Fibroblast of peridontal ligament (primary cell): ENCODE measurements around the gene EPB41L3.

Experiments
- DNase-seq: peaks from one replicate; pipeline ENCODE4 v3.0.0-alpha.2; 2010; ENCODE audit errors: extremely low read depth

Gene EPB41L3

GRCh38 chr18:5414546-5414945 is 129.3 kb downstream of the EPB41L3 start:
- DNase-seq: no peak

DNA sequence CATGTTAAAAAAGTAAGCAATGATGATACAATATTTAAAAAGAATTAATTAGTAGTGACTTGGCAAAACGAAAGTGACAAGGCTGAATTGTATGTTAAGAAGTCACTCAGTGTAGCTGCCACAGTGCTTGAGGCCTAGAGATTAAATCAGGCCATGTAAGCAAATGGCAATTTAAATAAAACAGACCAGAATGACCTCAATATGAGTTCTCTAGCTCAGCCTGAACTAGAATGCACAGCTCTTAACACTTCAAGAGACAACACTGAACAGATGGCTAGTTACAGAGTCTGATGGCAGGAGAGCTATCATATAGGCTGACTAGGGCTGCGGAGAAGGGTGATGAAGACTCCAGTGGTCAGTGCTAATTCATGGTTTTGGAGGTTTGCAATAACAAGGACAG is 130.3 kb downstream of the EPB41L3 start:
- no peak for DNase-seq

- DNase-seq: no peak
Observed at GRCh38 chr18:5410582-5410981, 133.2 kb downstream of the EPB41L3 start.

- DNase-seq: no peak
Observed at GRCh38 chr18:5398269-5398668, 145.5 kb downstream of the EPB41L3 start.

DNA sequence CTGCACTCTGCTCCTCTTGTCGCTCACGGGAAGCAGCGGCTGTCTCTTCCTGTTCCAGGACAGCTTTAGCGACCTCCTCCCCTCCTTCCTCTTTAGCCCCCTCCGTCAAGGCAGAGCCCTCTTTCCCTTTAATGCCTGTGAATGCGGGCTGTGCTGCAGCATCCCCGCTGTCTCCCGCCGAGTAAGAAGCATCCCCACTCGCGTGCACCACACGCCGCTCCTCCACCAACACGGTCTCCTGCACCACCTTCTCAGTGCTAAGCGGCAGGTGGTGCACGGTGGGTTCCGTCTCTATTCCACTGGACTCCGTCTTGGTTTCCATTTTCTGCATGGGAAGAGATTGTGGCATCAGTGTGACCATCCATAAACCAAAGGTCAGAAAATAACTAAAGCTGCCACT is 146.7 kb downstream of the EPB41L3 start:
- DNase-seq: no peak

- DNase-seq: no peak
Observed at GRCh38 chr18:5395860-5396448, 147.8 kb downstream of the EPB41L3 start.

GRCh38 chr18:5393779-5394178 is 150.0 kb downstream of the EPB41L3 start:
- peak; percentile 37 for DNase-seq

GRCh38 chr18:5391409-5391808 is 152.4 kb downstream of the EPB41L3 start:
- no peak for DNase-seq

GRCh38 chr18:5389356-5389755 is 154.4 kb downstream of the EPB41L3 start:
- DNase-seq: no peak

DNA sequence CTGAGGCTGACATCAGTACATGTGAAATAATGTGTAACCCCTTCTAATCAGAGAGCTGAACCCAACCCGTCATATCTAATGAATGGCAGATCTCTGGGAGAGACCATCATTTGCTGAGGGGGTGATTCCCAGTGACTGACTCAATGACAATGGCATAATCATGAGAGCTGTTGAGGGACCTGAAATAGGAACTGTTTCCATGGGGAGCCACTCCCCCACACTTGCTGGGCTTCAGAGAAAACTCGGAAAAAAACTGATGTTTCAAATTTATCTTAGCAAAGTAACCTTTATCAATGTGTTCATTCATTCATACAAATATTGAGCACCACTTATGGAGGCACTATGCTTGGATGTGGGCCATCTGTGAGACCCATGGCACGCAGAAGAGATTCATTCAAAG is 154.9 kb downstream of the EPB41L3 start:
- DNase-seq: no peak

DNA sequence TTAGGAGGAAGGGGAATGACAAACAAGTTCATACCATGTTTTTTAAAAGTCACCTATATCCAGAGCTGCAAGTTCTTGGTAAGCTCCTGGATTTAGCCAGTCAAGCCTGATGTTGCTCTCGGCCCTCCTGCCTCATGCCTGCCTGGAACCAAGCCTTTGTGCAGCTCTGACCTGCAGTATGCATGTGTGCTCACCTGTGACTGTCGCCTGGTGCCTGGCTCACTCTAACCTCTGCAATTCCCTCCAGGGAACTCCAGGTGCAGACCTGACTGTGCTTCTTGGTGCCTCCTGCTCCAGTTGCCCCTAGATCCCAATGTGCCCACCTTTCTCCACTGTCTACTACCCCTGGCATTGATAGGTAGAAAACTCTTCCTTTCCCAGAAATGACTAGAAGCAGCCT is 163.2 kb downstream of the EPB41L3 start:
- DNase-seq: no peak

- DNase-seq: no peak
Observed at GRCh38 chr18:5376986-5377385, 166.8 kb downstream of the EPB41L3 start.

- DNase-seq: no peak
Observed at GRCh38 chr18:5370332-5370731, 173.5 kb downstream of the EPB41L3 start.

DNA sequence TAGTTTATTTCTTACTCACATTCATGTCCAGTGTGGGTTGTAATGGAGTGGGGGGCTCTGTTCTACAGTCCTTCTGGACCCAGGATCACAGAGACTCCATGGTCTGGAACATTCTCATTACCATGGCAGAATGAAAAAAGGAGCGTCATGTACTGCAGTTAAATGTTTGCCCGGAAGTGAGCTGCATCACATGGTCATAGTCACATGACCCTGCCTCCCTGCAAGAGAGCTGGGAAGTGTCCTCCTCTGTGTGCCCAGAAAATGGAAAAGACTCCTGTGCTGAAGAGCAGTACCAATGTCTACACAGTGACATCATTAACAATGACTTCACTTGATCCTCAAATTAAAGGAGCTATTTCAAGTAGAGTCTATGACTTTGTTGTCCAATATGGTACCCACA is 174.3 kb downstream of the EPB41L3 start:
- DNase-seq: no peak

DNA sequence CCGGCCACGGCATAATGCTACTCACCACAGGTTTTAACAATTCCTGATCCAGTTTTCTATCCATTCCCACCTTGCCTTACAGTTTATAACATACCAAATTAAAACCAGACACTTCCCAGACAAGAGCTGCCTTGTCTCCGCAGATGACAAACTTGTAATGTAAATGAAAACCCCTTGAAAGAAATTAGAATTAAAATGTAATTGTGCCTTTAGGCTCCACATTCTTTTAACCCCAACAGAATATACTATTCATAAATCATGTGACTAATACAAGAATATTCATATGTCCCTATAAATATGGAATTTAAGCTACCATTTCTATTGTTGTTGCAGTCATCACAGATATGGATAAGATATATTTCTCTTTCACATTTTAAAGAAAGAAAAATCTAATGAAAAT is 178.4 kb downstream of the EPB41L3 start:
- no peak for DNase-seq

DNA sequence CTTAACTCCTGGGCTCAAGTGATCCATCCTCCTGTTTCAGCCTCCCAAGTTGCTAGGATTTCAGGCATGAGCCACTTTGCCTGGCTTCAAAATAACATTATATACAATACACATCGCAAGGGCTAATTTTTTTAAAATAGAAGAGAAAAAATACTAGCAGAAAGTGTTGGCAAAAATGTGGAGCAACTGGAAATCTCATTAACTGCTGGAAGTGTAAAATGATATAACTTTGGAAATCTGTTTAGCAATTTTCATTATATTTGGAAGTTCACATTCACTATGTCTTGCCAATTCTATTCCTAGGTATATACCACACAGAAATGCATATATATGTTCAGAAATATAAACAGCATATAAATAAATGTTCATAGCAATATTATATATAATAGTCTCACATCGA is 193.2 kb downstream of the EPB41L3 start:
- no peak for DNase-seq
